Skeletal muscle tissue (tissue), 4 donors: ENCODE data around the gene CACNA2D4. TPM values are rescaled to one million over a fixed set of nuclear protein-coding genes. Genes with fewer than 3 reads are reported as not detected.

ENCODE experiments used
- H3K27ac ChIP-seq: one replicate; pipeline ENCODE4 v1.7.0; 2013; ENCODE audit warnings: mild to moderate bottlenecking, low read depth, low read length, inconsistent platforms
- H3K27me3 ChIP-seq, 3 donors: one replicate each; pipeline ENCODE4 v1.7.0; 2013; ENCODE audit warnings: low read length in 3 of 3; ENCODE audit not compliant: control insufficient read depth in 3 of 3, insufficient read depth in 3 of 3
- H3K36me3 ChIP-seq, 3 donors: one replicate each; pipeline ENCODE4 v1.7.0; 2013; ENCODE audit warnings: low read length in 3 of 3; ENCODE audit not compliant: control insufficient read depth in 3 of 3, insufficient read depth in 3 of 3
- H3K4me1 ChIP-seq, 3 donors: one replicate each; pipeline ENCODE4 v1.7.0; 2013; ENCODE audit warnings: low read length in 3 of 3, mild to moderate bottlenecking in 3 of 3; ENCODE audit not compliant: control insufficient read depth in 3 of 3, insufficient read depth in 3 of 3
- H3K4me3 ChIP-seq, 3 donors: one replicate each; pipeline ENCODE4 v1.7.0; 2013; ENCODE audit warnings: low read length in 3 of 3
- H3K9ac ChIP-seq, 3 donors: one replicate each; pipeline ENCODE4 v1.7.0; 2013; ENCODE audit warnings: low read length in 3 of 3, mild to moderate bottlenecking in 3 of 3, moderate library complexity in 2 of 3, low read depth in 1 of 3
- H3K9me3 ChIP-seq, 3 donors: one replicate each; pipeline ENCODE4 v1.7.0; 2013; ENCODE audit warnings: low read length in 3 of 3; ENCODE audit not compliant: control insufficient read depth in 3 of 3
- total RNA-seq: library from RNA; depleted of rRNA; stranded (reverse); fragments of >200 nt; gene quantifications from one replicate; pipeline ENCODE4 v1.2.3, GENCODE V29; 2014
- donor health status: Osteomylitis.

The CACNA2D4 gene
- total RNA-seq, 1 donor from 2014 or later: 0.52 TPM

DNA sequence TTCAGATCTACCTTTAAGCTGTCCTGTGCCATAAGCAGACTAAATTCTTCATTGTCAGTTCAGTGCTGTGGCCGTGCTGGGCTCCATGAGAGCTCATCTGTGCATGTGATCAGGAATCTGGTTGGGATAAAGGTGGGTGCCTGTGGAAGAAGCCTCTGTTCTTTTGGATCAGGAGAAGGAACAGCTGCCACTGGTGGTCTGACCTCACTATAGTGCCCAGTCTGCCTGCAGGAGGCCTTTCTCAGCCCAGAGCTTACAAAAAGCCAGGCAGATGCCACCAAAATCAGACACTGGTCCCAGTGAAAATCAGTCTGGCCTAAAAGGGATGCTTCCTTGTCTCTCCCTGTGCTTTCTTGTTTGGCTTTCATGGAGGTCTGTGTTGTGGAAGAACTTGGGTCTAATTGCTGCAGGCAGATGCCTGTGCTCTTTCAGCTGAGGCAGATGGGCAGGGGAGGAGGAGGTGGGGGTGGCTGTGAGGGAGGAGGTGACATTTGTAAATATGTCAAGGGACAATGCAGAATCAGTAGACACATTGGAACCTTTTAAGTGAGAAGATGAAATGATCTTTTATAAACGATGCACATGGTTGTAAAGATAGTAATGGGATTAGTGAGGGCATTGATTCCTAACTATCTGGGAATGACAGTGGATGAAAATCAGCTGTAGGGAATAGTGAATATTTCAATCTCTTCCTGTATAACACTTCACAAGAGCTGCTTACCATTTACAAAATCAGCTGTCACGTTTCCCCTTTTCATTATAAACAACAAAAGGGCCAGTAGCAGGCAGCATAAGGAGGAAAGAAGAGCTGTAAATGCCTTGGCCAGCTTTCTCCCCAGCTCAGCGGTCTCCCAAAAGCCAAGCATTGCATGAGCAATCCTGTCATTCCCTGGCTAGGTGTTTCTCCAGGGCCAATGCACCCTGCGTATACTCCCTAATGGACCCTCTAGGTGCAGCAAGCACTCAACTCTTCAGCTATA, 44.6 kb downstream of the CACNA2D4 start:
- Histone ChIP-seq H3K4me1 (no peaks in the 10 kb centered on the region), H3K9ac (no peak overlapping the region), H3K27ac (no peak overlapping the region), H3K27me3 (peaks cover 0 to 14% (median 6%) of the 10 kb centered on the region in 3 donors), H3K4me3 (no peak overlapping the region), H3K36me3 (no peaks in the 10 kb centered on the region), H3K9me3 (peaks cover 3 to 7% (median 4%) of the 10 kb centered on the region in 3 donors)

DNA sequence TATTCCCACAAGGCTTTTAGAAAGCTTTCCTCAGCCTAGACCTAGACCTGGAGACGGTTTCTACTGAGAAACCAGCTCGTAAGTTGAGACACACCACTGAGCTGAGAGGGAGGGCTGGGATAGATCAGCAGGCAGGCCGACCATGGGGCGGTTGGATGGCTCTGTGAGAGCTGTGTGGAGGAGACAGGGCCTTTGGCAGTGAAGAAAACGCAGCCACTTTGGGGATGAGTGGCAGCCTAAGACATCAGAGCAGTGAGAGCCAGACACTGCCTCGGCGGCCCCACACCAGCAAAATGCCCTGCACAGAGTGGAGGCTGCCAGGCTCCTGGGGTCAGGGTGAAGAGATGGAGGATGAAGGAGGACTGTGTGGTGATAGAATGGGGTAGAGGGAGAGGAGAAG, 46.0 kb downstream of the CACNA2D4 start:
- H3K36me3 ChIP-seq: no peaks in the 10 kb centered on the region
- H3K4me3 ChIP-seq: no peak overlapping the region
- H3K9me3 ChIP-seq: peaks cover 4 to 7% (median 7%) of the 10 kb centered on the region in 3 donors
- no peaks in the 10 kb centered on the region for H3K4me1 ChIP-seq
- H3K27me3 ChIP-seq: peaks cover 0 to 14% (median 6%) of the 10 kb centered on the region in 3 donors
- H3K9ac ChIP-seq: no peak overlapping the region
- H3K27ac ChIP-seq: no peak overlapping the region

DNA sequence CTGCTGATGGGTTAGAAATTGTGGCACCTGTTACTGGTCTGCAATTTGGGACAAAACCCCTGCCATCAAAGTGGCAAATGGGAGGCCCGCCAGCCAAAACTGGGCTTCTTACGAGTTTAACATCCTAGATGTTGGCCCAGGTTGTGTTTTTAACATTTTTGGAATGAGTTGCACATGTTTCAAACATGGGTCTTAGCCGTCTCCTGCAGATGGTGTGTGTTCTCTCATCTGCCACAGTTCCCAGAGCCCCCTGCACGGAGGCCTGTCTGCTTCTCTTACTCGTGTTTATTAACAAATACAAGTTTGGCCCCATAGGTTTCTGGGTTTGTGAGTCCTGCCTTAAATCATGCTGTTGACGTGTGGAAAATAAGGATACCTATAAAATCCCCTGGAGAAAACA, 46.5 kb downstream of the CACNA2D4 start:
- Histone ChIP-seq H3K36me3 (no peaks in the 10 kb centered on the region), H3K4me1 (no peaks in the 10 kb centered on the region), H3K9ac (no peak overlapping the region)

DNA sequence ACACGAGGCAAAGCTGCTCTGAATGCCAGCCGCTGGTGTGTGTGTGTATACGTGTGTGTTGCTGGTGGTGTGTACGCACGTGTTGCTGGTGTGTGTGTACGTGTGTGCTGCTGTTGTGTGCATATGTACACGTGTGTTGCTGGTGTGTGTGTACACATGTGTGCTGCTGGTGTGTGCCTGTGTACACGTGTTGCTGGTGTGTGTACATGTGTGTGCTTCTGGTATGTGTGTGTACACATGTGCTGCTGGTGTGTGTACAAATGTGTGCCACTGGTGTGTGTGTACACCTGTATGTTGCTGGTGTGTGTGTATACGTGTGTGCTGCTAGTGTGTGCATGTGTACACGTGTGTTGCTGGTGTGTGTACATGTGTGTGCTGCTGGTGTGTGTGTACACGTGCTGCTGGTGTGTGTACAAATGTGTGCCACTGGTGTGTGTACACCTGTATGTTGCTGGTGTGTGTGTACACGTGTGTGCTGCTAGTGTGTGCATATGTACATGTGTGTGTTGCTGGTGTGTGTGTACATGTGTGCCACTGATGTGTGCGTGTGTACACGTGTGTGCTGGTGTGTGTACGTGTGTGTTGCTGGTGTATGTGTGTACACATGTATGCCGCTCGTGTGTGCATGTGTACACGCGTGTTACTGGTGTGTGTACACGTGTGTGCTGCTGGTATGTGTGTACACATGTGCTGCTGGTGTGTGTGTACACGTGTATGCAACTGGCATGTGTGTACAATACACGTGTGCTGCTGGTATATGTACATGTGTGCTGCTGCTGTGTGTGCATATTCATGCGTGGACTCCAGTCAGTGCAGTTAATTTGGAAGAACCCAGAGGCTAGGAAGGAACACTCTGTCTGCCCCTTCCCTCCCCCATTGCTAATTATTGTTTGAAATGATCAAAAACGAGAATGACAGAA, 47.2 kb downstream of the CACNA2D4 start:
- peaks cover 4 to 7% (median 7%) of the 10 kb centered on the region in 3 donors for H3K9me3 ChIP-seq
- no peaks in the 10 kb centered on the region for H3K4me1 ChIP-seq
- no peak overlapping the region for H3K27ac ChIP-seq
- H3K36me3 ChIP-seq: no peaks in the 10 kb centered on the region
- H3K27me3 ChIP-seq: peaks cover 0 to 14% (median 6%) of the 10 kb centered on the region in 3 donors
- no peak overlapping the region for H3K9ac ChIP-seq
- H3K4me3 ChIP-seq: no peak overlapping the region

More for the DNA sequence above, 46.5 kb downstream of the CACNA2D4 start:
- Histone ChIP-seq H3K9me3 (peaks cover 4 to 7% (median 7%) of the 10 kb centered on the region in 3 donors), H3K27ac (no peak overlapping the region), H3K4me3 (no peak overlapping the region), H3K27me3 (peaks cover 0 to 14% (median 6%) of the 10 kb centered on the region in 3 donors)

DNA sequence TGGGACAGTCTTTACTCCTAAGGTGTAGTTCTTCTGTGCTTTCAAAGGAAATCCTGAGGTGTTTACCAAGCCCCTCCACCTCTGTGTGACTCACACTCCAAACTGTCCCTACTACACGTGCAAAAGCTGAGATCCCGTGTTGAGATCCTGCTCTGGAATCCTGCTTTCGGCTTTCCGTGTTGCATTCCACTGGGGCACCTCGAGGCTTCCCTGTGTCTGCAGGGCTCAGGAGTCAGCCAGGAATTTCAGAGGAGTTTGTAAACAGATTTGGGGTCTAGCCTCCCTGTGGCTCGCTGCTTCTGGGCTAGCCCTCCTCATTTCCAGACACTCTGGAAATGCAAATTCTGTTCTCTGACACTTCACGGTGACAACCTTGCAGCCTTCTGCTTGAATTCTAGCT, 48.4 kb downstream of the CACNA2D4 start:
- Histone ChIP-seq H3K9me3 (peaks cover 6 to 7% (median 7%) of the 10 kb centered on the region in 3 donors), H3K4me3 (no peak overlapping the region), H3K4me1 (no peaks in the 10 kb centered on the region), H3K27ac (no peak overlapping the region), H3K9ac (no peak overlapping the region), H3K36me3 (no peaks in the 10 kb centered on the region), H3K27me3 (peaks cover 0 to 10% (median 9%) of the 10 kb centered on the region in 3 donors)

DNA sequence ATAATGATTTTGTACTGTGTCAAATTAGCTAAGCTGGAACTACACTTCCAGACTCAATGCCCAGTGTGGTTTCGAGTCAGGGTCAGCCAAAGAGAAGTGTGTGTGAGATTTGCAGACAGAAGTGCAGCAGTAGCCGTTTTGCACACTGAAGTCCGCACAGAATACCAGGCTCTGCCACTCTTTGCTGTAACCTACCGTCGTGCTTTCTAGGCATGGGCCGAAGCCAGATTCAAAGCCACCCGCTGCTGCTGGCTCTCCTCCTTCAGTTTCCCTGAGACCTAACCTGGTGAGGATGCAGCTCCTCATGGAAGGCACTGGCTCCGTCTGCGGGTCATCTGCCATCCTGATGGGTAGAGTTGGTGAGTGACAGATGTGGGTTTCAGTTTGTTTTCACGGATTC, 49.3 kb downstream of the CACNA2D4 start:
- Histone ChIP-seq H3K4me1 (no peaks in the 10 kb centered on the region), H3K9ac (no peak overlapping the region), H3K27ac (no peak overlapping the region), H3K4me3 (no peak overlapping the region), H3K27me3 (peaks cover 8 to 19% (median 17%) of the 10 kb centered on the region in 3 donors), H3K36me3 (no peaks in the 10 kb centered on the region), H3K9me3 (peaks cover 6 to 7% (median 7%) of the 10 kb centered on the region in 3 donors)

DNA sequence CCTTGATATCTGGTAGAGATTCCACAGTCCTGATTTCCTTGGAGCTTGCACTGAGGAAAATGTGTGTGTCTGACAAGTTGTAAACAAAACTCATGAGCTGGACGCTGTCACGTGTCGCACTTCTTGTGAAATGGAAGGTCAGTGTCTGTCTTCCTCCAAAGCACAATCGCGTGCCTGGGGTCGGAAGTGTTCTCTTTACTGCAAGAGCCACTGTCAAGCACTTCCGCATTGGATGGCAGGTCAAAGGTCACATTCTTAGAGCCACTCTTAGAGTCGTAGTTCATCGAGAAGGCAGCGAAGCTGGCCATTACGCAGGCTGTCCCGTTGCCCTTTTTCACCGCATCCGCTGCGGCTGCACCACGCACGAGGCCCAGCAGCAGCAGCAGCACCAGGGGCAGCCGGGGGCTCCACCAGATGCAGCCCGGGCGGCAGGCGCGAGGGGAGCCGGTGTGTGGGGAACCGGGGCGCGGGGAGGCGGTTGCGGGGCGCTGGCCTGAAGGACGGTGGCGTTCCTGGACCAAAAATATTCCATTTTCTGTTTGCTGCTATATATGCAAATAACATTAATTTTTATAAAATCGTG, 53.1 kb downstream of the CACNA2D4 start:
- H3K4me1 ChIP-seq: no peaks in the 10 kb centered on the region
- no peaks in the 10 kb centered on the region for H3K36me3 ChIP-seq
- no peak overlapping the region for H3K27ac ChIP-seq
- H3K4me3 ChIP-seq: no peak overlapping the region
- H3K9ac ChIP-seq: no peak overlapping the region
- H3K27me3 ChIP-seq: peaks cover 8 to 17% (median 15%) of the 10 kb centered on the region in 3 donors
- H3K9me3 ChIP-seq: peaks cover 2 to 7% (median 6%) of the 10 kb centered on the region in 3 donors

DNA sequence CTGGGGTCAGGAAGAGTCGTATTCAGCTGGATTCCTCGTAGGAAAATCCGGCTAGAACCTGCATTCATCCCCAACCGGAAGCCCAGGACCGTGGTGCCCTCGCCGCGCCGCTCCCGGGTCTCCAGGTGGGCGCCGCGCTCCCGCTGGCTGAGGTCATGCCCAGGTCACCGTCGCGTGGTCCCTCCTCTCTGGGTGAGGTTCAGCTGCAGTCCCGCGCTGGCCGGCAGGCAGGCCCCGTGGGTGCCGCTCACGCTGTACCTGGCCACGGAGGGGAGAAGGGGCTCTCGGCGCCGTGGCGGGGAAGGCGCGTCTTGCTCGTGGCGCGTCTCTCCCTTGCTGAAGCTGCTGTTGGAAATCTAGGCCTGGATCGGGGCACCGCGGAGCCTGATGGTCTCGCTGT, 53.6 kb downstream of the CACNA2D4 start:
- H3K27ac ChIP-seq: no peak overlapping the region
- no peak overlapping the region for H3K9ac ChIP-seq
- peaks cover 2 to 7% (median 6%) of the 10 kb centered on the region in 3 donors for H3K9me3 ChIP-seq
- H3K27me3 ChIP-seq: peaks cover 8 to 16% (median 15%) of the 10 kb centered on the region in 3 donors
- H3K4me3 ChIP-seq: no peak overlapping the region
- H3K4me1 ChIP-seq: no peaks in the 10 kb centered on the region
- H3K36me3 ChIP-seq: no peaks in the 10 kb centered on the region

DNA sequence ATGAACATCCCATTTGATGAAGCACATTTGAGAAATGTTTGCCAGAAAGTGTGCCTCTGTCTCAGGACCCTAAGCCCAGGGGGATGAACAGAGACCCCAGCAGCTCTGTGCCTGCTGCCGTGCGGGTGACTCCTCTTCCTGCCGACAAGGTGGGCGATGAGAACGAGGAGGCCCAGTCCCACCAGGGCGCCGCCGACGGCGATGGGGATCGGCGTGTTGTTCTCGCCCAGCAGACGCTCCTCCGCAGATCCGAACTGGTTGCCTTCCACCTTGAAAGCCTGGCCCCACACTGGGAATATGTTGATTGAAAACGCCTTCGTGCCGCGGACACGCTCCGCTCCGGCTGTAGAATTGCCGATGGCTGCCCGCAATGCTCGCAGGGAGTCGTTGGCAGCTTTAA, 54.0 kb downstream of the CACNA2D4 start:
- Histone ChIP-seq H3K27ac (no peak overlapping the region), H3K9ac (no peak overlapping the region), H3K4me1 (no peaks in the 10 kb centered on the region), H3K27me3 (peaks cover 8 to 16% (median 15%) of the 10 kb centered on the region in 3 donors), H3K4me3 (no peak overlapping the region), H3K9me3 (peaks cover 2 to 7% (median 4%) of the 10 kb centered on the region in 3 donors), H3K36me3 (no peaks in the 10 kb centered on the region)
